HT-29 (cell line): ENCODE data around the gene KAT8. TPM values are rescaled to one million over a fixed set of nuclear protein-coding genes. Genes with fewer than 3 reads are reported as not detected.
"Not testable (repeated sequence)": the region's sequence is repeated elsewhere in the genome, so short reads cannot be mapped to it uniquely, and the experiment has no call there.

Experiments used
- DNase-seq: peaks from one replicate; pipeline ENCODE4 v3.0.0-alpha.2; 2015; ENCODE audit warnings: low spot score
- total RNA-seq: library from RNA; depleted of rRNA; stranded (reverse); fragments of >200 nt; shearing (Covaris generic); gene quantifications from 2 replicates; pipeline ENCODE4 v1.2.3, GENCODE V29; 2014

The KAT8 gene
- total RNA-seq, 1 experiment from 2014 or later, result 50.1 TPM

DNA sequence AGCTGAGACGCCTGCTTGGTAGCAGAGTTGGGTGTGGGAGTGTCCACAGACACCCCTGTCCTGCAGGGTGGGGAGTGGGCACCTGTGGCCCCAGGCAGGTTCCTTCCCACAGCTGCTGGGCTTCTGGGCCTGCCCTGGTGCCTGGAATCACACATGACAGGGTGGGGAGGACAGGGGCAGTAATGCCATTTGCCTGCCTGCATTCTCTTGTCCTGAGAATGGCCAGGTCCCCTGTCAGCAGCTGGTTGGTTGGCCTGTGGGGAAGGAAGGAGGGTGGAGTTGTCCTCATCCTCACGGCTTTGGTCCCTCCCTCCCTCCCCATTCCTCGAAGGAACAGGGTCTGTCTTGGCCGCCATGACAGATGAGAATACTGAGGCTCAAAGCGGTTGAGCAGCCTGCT is 33.9 kb upstream of the KAT8 start:
- no peak for DNase-seq

DNA sequence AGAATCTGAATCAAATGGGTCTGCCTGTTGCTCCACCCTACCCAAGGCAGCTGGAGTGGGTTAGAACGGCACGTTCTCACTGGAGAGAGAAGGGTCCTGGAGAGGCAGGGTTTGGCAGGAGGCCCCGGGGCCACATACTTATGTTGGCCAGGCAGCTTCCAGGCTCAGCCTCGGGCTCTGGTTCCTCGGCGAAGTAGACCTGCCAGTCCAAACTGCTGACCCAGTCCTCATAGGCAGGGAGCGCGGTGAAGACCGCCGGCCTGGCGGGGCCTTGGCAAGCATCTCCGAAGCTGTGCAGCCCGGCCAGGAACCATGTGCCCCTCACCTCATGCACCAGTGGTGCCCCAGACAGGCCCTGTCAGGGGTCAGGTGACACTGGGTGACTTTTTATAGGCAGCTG is 33.5 kb upstream of the KAT8 start:
- DNase-seq, result no peak

- DNase-seq, result no peak
Measured at GRCh38 chr16:31084584-31085302, 32.7 kb upstream of the KAT8 start.

- DNase-seq, result no peak
Measured at GRCh38 chr16:31085411-31085810, 32.1 kb upstream of the KAT8 start.

- no peak for DNase-seq
Measured at GRCh38 chr16:31085873-31086628, 31.4 kb upstream of the KAT8 start.

DNA sequence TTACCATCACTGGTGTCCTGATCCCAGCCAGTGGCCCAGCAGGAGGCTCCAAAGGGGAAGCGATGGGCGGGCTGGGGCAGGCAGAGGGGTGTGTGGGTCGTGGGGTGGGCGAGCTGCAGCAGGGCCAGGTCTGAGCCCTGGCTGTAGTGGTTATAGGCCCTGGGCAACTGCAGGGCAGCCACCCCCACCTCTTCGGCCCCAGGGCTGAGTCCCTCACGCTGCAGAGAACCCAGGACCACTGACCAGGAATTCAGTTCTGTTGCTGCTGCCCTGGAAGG is 30.9 kb upstream of the KAT8 start:
- DNase-seq, result no peak

DNA sequence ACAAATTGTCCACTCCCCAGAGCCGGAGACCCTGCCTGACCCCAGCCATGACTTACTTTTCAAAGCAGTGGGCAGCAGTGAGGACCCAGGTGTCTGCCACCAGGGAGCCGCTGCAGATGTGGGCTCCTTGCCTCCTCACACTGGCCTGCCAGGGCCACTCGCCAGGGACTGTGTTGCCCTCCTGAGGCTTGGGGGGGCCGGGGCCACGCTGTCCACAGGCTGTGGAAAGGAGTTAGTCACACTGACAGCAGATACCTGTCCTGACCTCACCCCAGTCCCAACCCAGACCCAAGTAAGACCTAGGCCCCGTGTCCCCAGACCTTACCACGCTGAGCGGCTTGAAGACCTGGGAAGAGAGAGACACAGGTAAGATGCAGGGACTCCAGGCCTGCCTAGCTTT is 30.0 kb upstream of the KAT8 start:
- DNase-seq, result no peak

DNA sequence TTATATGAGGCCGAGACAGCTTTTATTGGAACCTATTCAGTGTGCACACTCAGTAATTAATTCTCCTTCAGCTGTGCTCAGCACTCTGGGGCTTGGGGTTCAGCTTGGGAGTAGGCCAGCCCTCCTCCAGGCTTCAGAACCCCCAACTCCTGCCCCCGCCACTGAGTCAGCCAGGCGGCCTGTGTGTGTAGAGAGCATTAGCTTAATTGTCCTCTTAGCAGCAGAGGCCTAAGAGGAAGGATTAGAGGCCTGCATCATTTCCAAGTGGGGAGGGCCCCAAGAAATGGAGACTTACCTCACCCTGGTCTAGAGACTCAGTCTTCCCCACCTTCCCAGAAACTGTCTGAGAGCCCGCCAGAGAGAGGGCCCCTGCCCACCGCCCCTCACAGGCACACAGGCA is 29.5 kb upstream of the KAT8 start:
- no peak for DNase-seq

GRCh38 chr16:31088459-31089183 is 28.8 kb upstream of the KAT8 start, which contains the start of gene PRSS53:
Gene PRSS53 (minus strand): TSS chr16:31088943. CDS start chr16:31088809, 134 bp downstream.
- DNase-seq, result no peak

GRCh38 chr16:31089199-31089598 is 28.3 kb upstream of the KAT8 start:
- no peak for DNase-seq

- DNase-seq, result no peak
Measured at GRCh38 chr16:31090540-31090939, 26.9 kb upstream of the KAT8 start.

DNA sequence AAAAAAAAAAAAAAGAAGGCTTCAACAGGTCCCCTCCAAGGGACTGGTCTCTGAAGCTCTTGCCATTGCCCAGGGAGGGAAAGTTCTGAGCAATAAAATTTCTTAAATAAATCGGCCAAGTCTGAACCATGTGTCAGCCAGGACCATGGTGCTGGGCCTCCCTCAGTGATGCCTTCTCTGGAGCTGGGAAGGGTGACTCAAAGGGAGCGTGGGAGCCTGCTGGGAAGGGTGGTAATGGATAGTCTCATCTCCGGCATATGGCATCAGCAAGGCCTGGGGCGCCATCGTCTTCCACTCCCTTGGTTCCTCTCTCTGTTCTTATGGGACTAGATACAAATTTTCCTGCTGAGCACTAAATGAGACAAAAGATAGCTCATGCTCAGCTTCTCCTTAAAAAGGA is 25.1 kb upstream of the KAT8 start:
- no peak for DNase-seq

- DNase-seq, result peak; percentile 43
Measured at GRCh38 chr16:31093132-31093703, 24.2 kb upstream of the KAT8 start.

GRCh38 chr16:31094088-31094423 is 23.4 kb upstream of the KAT8 start:
- DNase-seq, result peak; percentile 22

- DNase-seq, result peak; percentile 97
Measured at GRCh38 chr16:31094424-31095120, 22.9 kb upstream of the KAT8 start, which contains the start of gene VKORC1. Gene VKORC1 (minus strand): TSS chr16:31094797. CDS start chr16:31094729, 68 bp downstream.

DNA sequence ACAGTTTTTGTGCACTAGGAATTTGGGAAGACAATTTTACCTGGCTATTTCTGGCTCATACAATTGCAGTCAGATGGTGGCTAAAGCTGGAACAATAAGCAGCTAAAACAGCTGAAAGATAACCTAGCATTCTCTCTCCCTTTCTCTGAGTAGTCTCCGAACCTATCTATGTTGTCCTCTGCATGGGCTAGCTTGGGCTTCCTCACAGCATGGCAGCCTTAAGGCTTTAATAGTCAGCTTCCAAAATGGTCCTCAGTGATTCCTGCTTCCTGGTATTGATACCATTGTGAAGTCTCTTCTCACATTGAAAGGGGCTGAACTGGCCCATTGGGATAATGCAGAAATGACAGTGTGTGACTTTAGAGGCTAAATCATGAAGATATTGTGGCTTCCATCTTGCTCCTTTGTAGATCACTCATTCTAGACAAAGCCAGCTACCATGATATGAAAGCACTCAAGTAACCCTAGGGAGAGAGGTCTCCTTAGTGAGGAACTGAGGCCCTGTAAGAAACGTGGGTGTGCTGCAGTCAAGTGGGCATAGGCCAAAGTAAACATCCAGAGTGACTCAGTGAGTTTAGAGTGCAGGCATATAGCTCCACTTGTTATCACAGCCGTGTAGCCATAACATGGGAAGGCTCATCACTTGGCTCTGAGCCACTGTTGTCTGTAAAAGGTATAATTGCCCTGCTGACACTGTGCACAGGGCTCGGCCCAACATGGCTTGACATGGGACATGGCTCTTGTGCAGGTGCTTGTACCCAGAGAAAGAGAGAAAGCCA is 17.4 kb upstream of the KAT8 start:
- no peak for DNase-seq

GRCh38 chr16:31100876-31101641 is 16.4 kb upstream of the KAT8 start:
- not testable (repeated sequence) for DNase-seq

DNA sequence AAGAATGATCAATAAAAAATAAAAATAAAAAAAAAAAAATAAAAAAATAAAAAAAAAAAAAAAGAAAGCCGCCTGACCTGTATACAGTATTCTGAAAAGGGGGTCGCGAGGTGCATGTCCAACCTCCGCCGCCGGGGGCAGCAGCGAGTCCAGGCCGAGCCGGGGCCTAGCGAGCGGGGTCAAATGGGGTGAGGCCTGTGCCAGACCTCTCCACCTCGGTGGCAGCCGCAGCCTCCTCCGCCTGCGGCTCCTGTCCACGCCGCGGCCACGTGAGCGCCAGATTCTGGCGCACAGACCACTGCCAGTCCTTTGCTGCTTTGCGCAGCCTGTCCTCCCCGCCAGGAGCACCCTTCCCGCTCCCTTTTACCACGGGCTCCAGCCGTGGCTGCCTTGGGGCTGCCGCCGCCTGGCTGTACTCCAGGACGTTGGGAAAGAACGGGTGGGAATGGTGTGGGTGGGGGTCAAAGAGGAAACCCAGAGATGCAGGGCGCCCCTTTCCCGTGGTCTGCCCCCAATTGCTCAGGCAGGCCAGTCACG is 11.7 kb upstream of the KAT8 start:
- peak; percentile 73 for DNase-seq

GRCh38 chr16:31106509-31107464 is 10.7 kb upstream of the KAT8 start:
- DNase-seq, result no peak
